Esophagus squamous epithelium (tissue), 4 donors: ENCODE results near the gene OPCML.

Source experiments
- CTCF ChIP-seq, 6 experiments: fragments of 450-650 bp in 4 of 6; fragments of 200-600 bp in 2 of 6; sonication (generic) in 2 of 6; IDR thresholded peaks; one replicate each; pipeline ENCODE4 v1.5.1; 2016 to 2019; ENCODE audit warnings: antibody characterized with exemption in 6 of 6, mild to moderate bottlenecking in 4 of 6, moderate library complexity in 4 of 6
- POLR2A ChIP-seq, 4 donors: fragments of 450-650 bp; IDR thresholded peaks; one replicate each; pipeline ENCODE4 v1.6.1; 2017; ENCODE audit warnings: antibody characterized with exemption in 4 of 4, mild to moderate bottlenecking in 4 of 4, moderate library complexity in 3 of 4

- TF ChIP-seq POLR2A (IDR thresholded peaks at IDR 0.05) (no peak), CTCF (IDR thresholded peaks at IDR 0.05) (no peak)
Measured at GRCh38 chr11:133230431-133230830, 301.9 kb downstream of the OPCML start.
